Measurements from ENCODE around the gene MYO1D.

- TF ChIP-seq CTCF (IDR thresholded peaks at IDR 0.05; ENCODE audit: low read depth, low read length) (no peak), EZH2phosphoT487 (IDR thresholded peaks at IDR 0.05; ENCODE audit: low read depth) (no peak)
Observed at GRCh38 chr17:32709562-32709961, 167.4 kb downstream of the MYO1D start.

All from OCI-LY3 (cell line).